ENCODE results near the gene ZNF619.
"Not testable (repeated sequence)": the region's sequence is repeated elsewhere in the genome, so short reads cannot be mapped to it uniquely, and the experiment has no call there.

GRCh38 chr3:40460481-40460880, 16.4 kb upstream of the ZNF619 start:
- not testable (repeated sequence) for TF ChIP-seq CTCF (conservative IDR thresholded peaks at IDR 0.05); EZH2 (IDR thresholded peaks at IDR 0.05; ENCODE audit: low read depth)
